Fibroblast of skin of back (primary cell): Measurements from ENCODE around the gene SETD3.

Source experiments
- DNase-seq: peaks from one replicate; pipeline ENCODE4 v3.0.0-alpha.2; 2013

Gene SETD3

DNA sequence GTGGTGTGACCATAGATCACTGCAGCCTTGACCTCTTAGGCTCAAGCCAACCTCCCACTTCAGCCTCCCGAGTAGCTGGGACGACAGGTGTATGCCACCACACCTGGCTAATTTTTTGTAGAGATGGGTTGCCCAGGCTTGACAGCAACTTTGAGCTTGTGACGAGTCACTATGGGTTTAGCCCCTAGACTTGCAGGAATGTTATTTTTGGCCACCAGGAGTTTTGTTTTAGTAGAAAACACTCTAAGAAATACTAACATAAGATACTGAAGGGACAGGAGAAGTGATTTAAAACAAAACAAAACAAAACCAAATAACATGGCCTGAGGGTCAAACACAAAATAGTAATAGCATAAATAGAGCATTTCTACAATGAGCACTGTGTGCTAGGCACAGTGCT is 26.4 kb downstream of the SETD3 start:
- peak; percentile 29 for DNase-seq

- DNase-seq: no peak
Measured at GRCh38 chr14:99452968-99453367, 27.7 kb downstream of the SETD3 start.

- DNase-seq: no peak
Measured at GRCh38 chr14:99451234-99451633, 29.4 kb downstream of the SETD3 start.

GRCh38 chr14:99450266-99450665 is 30.4 kb downstream of the SETD3 start:
- DNase-seq: no peak

- no peak for DNase-seq
Measured at GRCh38 chr14:99447739-99448138, 32.9 kb downstream of the SETD3 start.

GRCh38 chr14:99445931-99446330 is 34.7 kb downstream of the SETD3 start:
- no peak for DNase-seq

- no peak for DNase-seq
Measured at GRCh38 chr14:99441918-99442317, 38.7 kb downstream of the SETD3 start.

GRCh38 chr14:99441157-99441870 is 39.3 kb downstream of the SETD3 start:
- DNase-seq: no peak

DNA sequence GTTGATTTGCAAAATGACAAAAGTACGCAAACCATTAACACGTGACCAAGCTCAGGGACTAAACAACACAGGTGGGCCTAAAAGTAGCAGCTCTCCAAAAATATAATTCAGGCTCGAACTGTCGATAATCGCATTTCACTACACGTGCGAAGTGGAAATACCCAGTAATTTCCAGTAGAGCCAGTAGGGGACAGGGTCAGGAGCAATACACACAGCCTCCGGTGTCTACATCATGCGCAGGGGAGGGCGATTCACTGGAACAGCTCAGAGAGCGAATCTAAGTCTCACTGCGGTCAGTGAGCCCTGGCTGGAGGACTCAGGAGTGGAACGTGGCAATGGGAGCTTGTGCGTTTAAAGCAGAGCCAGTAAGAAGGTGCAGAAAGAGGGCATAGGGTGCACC is 40.4 kb downstream of the SETD3 start:
- DNase-seq: no peak

- DNase-seq: no peak
Measured at GRCh38 chr14:99437706-99438105, 43.0 kb downstream of the SETD3 start.

DNA sequence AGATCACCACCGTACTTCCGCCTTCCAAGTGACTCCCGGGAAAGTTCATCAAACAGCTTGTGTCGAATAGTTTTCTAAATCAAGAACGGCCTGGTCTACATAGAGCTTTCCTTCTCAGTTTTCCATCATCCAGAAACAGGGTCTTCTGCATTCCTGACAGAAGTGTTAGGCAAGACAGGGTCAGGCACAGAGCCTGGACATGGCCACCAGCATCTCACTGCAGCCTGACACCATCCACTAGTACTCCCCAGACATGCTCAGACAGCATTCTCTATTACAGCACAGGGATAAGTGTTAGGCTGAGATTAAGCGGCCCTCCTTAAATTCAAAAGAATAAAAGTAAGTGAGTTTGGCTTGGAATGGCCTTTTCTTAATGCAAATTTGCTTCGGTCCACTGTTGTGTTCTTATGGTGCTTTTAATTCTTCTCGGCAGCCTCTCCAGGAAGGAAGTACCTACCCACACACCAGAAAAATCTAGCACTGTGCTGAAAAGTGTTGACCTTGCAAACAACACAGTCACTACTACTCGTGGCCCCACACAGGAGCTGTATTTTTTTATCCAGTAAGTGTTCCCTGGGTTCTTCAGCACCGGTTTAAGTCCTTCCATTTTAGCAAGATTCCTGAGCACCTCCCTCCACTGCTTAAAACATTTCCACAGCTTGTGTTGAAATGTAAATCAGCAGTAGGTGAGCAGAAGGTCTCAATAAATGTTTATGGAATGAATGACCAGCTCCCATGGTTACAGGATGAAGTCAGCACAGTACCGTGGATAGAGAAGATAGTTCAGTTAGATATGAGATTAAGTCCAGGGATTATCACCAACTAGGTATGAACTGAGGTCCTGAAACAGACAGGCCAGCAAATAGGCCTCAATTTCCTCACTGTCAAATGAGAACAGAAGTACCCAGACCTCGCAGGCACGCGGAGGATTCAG is 44.1 kb downstream of the SETD3 start:
- no peak for DNase-seq

GRCh38 chr14:99435327-99435726 is 45.3 kb downstream of the SETD3 start:
- no peak for DNase-seq

- peak; percentile 21 for DNase-seq
Measured at GRCh38 chr14:99432485-99432884, 48.2 kb downstream of the SETD3 start.

DNA sequence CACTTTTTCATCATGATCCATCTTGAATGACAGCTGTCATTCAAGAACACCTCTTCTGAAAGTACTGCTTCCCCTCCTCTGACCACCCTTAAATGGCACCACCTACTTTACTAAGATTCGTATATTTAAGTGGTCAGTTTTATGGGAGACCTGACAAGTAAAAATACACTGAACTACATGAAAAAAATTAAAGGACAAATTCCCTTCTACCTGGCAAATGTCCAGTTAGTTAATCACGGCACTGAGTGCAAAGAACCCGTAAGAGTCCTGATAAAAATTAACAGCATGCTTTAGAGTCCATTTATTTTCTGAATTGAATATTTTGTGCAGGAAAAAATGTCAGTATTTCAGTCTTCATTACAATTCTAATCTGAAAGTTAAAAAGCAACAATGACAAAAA is 48.7 kb downstream of the SETD3 start:
- no peak for DNase-seq

- no peak for DNase-seq
Measured at GRCh38 chr14:99430491-99430890, 50.2 kb downstream of the SETD3 start.

- DNase-seq: peak; percentile 97
Measured at GRCh38 chr14:99427632-99428300, 52.9 kb downstream of the SETD3 start.

- DNase-seq: no peak
Measured at GRCh38 chr14:99426813-99427346, 53.8 kb downstream of the SETD3 start.

DNA sequence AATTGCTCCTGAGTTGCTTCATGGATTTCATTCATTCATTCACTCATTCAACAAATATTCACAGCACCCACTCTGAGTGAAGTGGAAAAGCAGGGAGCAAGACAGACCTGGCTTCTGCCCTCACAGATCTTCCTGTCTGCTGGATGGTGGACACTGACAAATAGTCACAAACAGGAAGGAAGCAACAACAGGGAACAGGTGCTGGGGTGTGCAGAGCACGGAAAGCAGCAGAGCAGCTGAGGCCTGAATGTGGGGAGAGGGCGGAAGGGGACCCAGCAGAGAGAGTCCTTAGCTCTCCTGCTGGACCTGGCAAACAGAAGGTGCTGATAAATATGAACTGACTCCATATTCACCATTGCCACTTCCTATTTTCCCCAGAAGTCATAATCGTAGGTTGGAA is 54.4 kb downstream of the SETD3 start:
- DNase-seq: no peak

DNA sequence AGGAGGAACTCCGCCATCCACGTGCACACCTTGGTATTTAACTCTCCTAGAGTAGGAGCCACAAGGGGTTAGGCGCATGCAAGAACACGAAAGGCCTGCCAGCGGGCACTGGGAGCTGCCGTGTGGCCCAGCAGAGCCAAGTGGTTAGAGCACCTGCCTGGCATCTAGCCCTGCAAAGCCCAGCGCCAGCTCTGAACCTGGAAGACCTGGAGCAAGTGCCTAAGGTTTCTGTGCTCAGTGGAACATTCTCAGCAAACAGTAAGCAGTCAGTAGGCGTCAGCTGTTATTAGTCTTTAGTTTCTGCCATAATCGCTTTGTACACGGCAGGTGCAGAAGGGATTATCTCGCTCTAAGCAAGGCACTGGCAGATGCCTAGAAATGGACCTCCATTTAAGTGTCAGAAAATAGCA is 55.4 kb downstream of the SETD3 start:
- DNase-seq: no peak

DNA sequence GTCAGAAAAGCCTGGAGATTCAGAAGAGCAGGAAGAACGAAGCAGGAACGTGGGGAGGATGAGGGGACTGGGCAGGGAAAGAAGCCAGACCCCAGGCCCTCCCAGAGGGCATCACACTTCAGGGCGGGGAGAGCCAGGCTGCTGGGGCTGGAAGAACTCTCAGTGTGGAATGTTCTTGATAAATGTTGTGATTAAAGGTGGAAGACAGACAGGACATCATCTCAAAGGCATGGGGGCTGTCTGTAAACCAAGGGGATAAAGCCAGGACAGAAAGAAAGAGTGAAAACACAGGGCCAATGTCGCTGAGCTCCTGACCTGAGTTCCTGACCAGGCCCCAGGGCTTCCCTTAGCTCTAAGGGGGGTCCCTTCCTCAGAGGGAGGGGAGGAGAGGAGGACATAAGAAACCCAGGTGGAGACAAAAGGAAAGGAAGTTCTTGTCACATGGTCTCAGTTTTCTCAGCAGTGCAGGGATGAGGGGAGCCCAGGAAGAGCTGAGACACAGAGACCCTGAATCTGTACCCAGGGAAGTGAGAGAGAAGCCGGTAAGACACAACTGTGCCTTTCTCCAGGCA is 56.3 kb downstream of the SETD3 start:
- no peak for DNase-seq

DNA sequence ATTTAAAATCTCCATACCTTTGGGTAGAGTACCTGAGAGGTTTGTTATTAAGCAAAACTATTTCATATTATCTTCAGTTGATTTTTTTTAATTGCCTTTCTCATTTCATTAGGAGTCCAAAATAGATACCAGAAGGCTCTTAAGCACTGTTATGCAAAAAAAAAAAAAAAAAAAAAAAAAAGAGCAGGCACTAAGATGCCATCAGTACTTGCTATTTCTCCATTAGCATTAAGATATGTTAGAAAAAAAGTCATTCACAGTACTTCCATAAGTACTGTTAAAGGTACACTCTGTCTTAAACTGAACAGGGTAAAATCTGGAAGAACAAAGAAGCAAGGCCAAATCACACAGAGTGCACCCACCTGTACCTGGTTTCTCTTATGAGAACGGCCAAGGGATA is 57.2 kb downstream of the SETD3 start:
- DNase-seq: no peak

GRCh38 chr14:99422228-99423010 is 58.2 kb downstream of the SETD3 start:
- DNase-seq: no peak
